Measurements from ENCODE around the gene CFAP206. TPM values are rescaled to one million over a fixed set of nuclear protein-coding genes. Genes with fewer than 3 reads are reported as not detected.

The CFAP206 gene
- total and polyA plus RNA-seq, 2 donors (not counting 1 experiment from before 2014, with no cell fraction given): not detected

DNA sequence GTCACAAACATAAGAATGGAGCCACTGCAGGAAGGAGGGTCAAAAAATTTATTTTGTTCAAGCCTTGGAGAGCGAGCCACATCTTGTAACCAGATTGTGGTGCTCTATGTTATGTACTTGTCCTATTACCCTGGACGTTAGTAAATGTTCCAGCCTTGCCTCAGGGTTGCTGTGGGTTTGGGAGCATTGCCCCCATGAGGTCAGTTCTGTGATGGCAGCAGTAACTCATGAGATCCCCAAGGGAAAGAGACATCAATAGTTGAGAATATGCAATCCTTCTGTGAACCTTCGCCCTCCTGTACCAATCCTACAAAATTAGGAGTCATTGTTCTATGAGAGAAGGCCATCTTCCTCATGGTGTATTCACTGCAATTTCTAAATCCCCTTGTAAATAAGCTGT is 16.4 kb upstream of the CFAP206 start:
- H3K27ac Mint-ChIP-seq: no peak overlapping the region
- 57% methylated on average over 2 of the region's 3 CpGs for WGBS (ENCODE audit: insufficient coverage)
- H3K4me3 Mint-ChIP-seq: no peak overlapping the region
- DNase-seq (no peak), ATAC-seq (ENCODE audit: low read depth) (no peak)
- TF ChIP-seq, protein P1, sequence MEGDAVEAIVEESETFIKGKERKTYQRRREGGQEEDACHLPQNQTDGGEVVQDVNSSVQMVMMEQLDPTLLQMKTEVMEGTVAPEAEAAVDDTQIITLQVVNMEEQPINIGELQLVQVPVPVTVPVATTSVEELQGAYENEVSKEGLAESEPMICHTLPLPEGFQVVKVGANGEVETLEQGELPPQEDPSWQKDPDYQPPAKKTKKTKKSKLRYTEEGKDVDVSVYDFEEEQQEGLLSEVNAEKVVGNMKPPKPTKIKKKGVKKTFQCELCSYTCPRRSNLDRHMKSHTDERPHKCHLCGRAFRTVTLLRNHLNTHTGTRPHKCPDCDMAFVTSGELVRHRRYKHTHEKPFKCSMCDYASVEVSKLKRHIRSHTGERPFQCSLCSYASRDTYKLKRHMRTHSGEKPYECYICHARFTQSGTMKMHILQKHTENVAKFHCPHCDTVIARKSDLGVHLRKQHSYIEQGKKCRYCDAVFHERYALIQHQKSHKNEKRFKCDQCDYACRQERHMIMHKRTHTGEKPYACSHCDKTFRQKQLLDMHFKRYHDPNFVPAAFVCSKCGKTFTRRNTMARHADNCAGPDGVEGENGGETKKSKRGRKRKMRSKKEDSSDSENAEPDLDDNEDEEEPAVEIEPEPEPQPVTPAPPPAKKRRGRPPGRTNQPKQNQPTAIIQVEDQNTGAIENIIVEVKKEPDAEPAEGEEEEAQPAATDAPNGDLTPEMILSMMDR (IDR thresholded peaks at IDR 0.05): no peak
- TF ChIP-seq EZH2 (IDR thresholded peaks at IDR 0.05; ENCODE audit: borderline replicate concordance, insufficient read depth, low read depth, low read length, poor library complexity, severe bottlenecking): no peak
- H3K9me3 Mint-ChIP-seq (ENCODE audit: insufficient read depth): no peaks in the 10 kb centered on the region
- H3K27ac ChIP-seq (ENCODE audit: low read length in 2 of 2): no peak overlapping the region
- H3K4me3 ChIP-seq (ENCODE audit: control extremely low read depth in 1 of 5, extremely low read depth in 1 of 5, insufficient read depth in 1 of 5, low read depth in 2 of 5, low read length in 4 of 5): no peak overlapping the region
- POLR2A ChIA-PET: no interaction called here
- intact Hi-C loops (cut with micrococcal nuclease): loop anchor here (10.0 kb wide), 1 partner anchor 317 kb away; no protein-coding TSS in a partner anchor
- H3K36me3 ChIP-seq (replicated peaks in 1 of 2; ENCODE audit: control extremely low read depth in 1 of 2, control insufficient read depth in 1 of 2, extremely low read depth in 1 of 2, insufficient read depth in 2 of 2, low read length in 1 of 2): no peaks in the 10 kb centered on the region
- no peaks in the 10 kb centered on the region for H3K27me3 Mint-ChIP-seq
- no peak overlapping the region for H3K9ac ChIP-seq (ENCODE audit: low read length)
- H3K4me1 ChIP-seq (ENCODE audit: control insufficient read depth in 2 of 2, insufficient read depth in 2 of 2, low read length in 2 of 2): no peaks in the 10 kb centered on the region
- H3K4me1 Mint-ChIP-seq: peaks cover 2% of the 10 kb centered on the region
- no peaks in the 10 kb centered on the region for H3K9me3 ChIP-seq (ENCODE audit: control extremely low read depth in 1 of 3, control insufficient read depth in 2 of 3, insufficient read depth in 1 of 3, low read length in 2 of 3)
- no peak overlapping the region for H2AFZ ChIP-seq (ENCODE audit: insufficient read depth, low read depth, low read length, poor library complexity, severe bottlenecking)
- no peaks in the 10 kb centered on the region for H3K79me2 ChIP-seq (ENCODE audit: control insufficient read depth, insufficient read depth, low read length)
- no peaks in the 10 kb centered on the region for H4K20me1 ChIP-seq (ENCODE audit: control insufficient read depth, insufficient read depth, low read length, poor library complexity, severe bottlenecking)
- CTCF ChIA-PET: interaction anchor here (1.8 kb wide), 1 partner anchor 252 kb away, joined by 5 read pairs; no protein-coding TSS in a partner anchor
- H3K27me3 ChIP-seq (replicated peaks in 1 of 4; ENCODE audit: control extremely low read depth in 1 of 4, control insufficient read depth in 3 of 4, insufficient read depth in 4 of 4, low read length in 3 of 4): no peaks in the 10 kb centered on the region
- H3K4me2 ChIP-seq (replicated peaks; ENCODE audit: low read depth, low read length, poor library complexity, severe bottlenecking): no peak overlapping the region

DNA sequence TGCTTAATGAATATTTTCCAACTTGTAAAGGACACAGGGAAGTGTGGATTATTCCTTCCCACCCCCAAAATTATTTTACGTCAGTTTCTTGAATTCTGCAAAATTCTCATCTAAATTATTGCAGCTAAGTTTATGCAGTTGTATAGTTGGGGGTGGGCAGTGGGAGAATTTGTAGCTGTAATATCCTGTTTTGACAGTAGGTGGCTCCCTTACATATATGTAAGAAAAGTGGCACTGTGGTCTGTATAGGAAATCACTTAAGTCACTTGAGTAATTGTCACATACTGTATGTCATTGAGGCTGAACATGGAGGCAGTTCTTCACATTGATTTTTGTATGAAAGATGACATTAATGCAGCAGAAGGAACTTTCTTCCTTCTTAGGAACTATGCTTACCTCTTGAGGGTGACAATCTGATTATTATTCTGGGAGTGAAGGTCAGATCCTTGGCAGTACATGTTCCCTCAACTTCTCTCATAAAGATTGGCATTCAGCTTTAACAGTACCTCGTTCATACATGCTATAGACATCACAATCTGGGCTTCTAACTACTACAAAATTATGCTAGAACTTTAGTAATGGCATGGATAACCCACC is 14.6 kb upstream of the CFAP206 start:
- Histone ChIP-seq H3K4me3 (ENCODE audit: control extremely low read depth in 1 of 5, extremely low read depth in 1 of 5, insufficient read depth in 1 of 5, low read depth in 2 of 5, low read length in 4 of 5) (no peak overlapping the region), H3K9me3 (ENCODE audit: control extremely low read depth in 1 of 3, control insufficient read depth in 2 of 3, insufficient read depth in 1 of 3, low read length in 2 of 3) (no peaks in the 10 kb centered on the region), H3K27me3 (replicated peaks in 1 of 4; ENCODE audit: control extremely low read depth in 1 of 4, control insufficient read depth in 3 of 4, insufficient read depth in 4 of 4, low read length in 3 of 4) (no peaks in the 10 kb centered on the region), H3K4me1 (ENCODE audit: control insufficient read depth in 2 of 2, insufficient read depth in 2 of 2, low read length in 2 of 2) (no peaks in the 10 kb centered on the region), H3K4me2 (replicated peaks; ENCODE audit: low read depth, low read length, poor library complexity, severe bottlenecking) (no peak overlapping the region), H3K27ac (ENCODE audit: low read length in 2 of 2) (no peak overlapping the region), H3K9ac (ENCODE audit: low read length) (no peak overlapping the region), H3K36me3 (replicated peaks in 1 of 2; ENCODE audit: control extremely low read depth in 1 of 2, control insufficient read depth in 1 of 2, extremely low read depth in 1 of 2, insufficient read depth in 2 of 2, low read length in 1 of 2) (no peaks in the 10 kb centered on the region), H3K79me2 (ENCODE audit: control insufficient read depth, insufficient read depth, low read length) (no peaks in the 10 kb centered on the region), H2AFZ (ENCODE audit: insufficient read depth, low read depth, low read length, poor library complexity, severe bottlenecking) (no peak overlapping the region), H4K20me1 (ENCODE audit: control insufficient read depth, insufficient read depth, low read length, poor library complexity, severe bottlenecking) (no peaks in the 10 kb centered on the region)
- DNase-seq (peak; percentile 79), ATAC-seq (ENCODE audit: low read depth) (peak; percentile 86)
- ChIA-PET CTCF (interaction anchor here (0.7 to 2.7 kb wide), 21 partner anchors 8 to 1478 kb away, joined by 3 to 46 read pairs (median 4); partner anchors contain the start of genes CFAP206 and SLC35A1), POLR2A (interaction anchor here (0.6 kb wide), 1 partner anchor 283 kb away, joined by 9 read pairs; no protein-coding TSS in a partner anchor)
- H3K4me1 Mint-ChIP-seq: peaks cover 5% of the 10 kb centered on the region
- H3K4me3 Mint-ChIP-seq: no peak overlapping the region
- TF ChIP-seq, protein P1 (IDR thresholded peaks at IDR 0.05): peak; percentile 84
- no peak for TF ChIP-seq EZH2 (IDR thresholded peaks at IDR 0.05; ENCODE audit: borderline replicate concordance, insufficient read depth, low read depth, low read length, poor library complexity, severe bottlenecking)
- no peaks in the 10 kb centered on the region for H3K27me3 Mint-ChIP-seq
- 38% methylated on average over 1 of the region's 2 CpGs for WGBS (ENCODE audit: insufficient coverage)
- no peak overlapping the region for H3K27ac Mint-ChIP-seq
- no peaks in the 10 kb centered on the region for H3K9me3 Mint-ChIP-seq (ENCODE audit: insufficient read depth)
- intact Hi-C loops (cut with micrococcal nuclease): loop anchor here (1.0 to 10.0 kb wide), 6 partner anchors 14 to 1477 kb away; partner anchors contain the start of gene CFAP206
